CD14-positive monocyte (primary cell): ENCODE results near the gene FAM180B. TPM values are rescaled to one million over a fixed set of nuclear protein-coding genes. Genes with fewer than 3 reads are reported as not detected.

Source experiments
- polyA plus RNA-seq, 3 donors: library from polyadenylated mRNA; depleted of rRNA in 1 of 3; unstranded in 2 of 3; stranded (reverse) in 1 of 3; fragments of 300-500 nt in 2 of 3; fragments of >200 nt in 1 of 3; fragmentation: Illumina TruSeq in 2 of 3; gene quantifications; 1 replicate in 2 of 3; 2 replicates in 1 of 3; pipeline ENCODE4 v1.2.3, GENCODE V29; 2012 to 2021
- small RNA-seq: library from RNA; depleted of rRNA; stranded (forward); fragments of <200 nt; gene quantifications from one replicate; pipeline ENCODE3, GENCODE V24; 2012; ENCODE audit warnings: low read depth; ENCODE audit not compliant: insufficient read length

Gene FAM180B
- polyA plus RNA-seq, 3 donors: 0.13 TPM; not detected in 2

Small RNA genes within 50 kb of the gene (small RNA-seq; reads per million reads assigned to genes)
- gene RN7SL652P (not detected), gene RNU5E-10P (not detected)

Other genes starting within 250 kb of the FAM180B start
- gene MYBPC3, start 234.0 kb upstream of the FAM180B start, polyA plus RNA-seq: 1 to 10 TPM in 1 of 3 donors, under 1 TPM in 1, not detected in 1; 0.03 to 7.8 TPM
- 100 to 1,000 TPM; 156 to 914 (median 223) TPM for gene SPI1, start 208.1 kb upstream of the FAM180B start, polyA plus RNA-seq
- gene SLC39A13, start 178.1 kb upstream of the FAM180B start, polyA plus RNA-seq: 10 to 100 TPM in 1 of 3 donors, 1 to 10 TPM in 2; 4.8 to 27.4 (median 5.9) TPM
- gene PSMC3, start 160.2 kb upstream of the FAM180B start, polyA plus RNA-seq: 10 to 100 TPM; 44.1 to 97.4 (median 89.5) TPM
- 1 to 10 TPM in 1 of 3 donors, not detected in 2; 1.2 TPM for gene RAPSN, start 137.5 kb upstream of the FAM180B start, polyA plus RNA-seq
- 100 to 1,000 TPM in 1 of 3 donors, 10 to 100 TPM in 2; 27.2 to 117 (median 39.9) TPM for gene CELF1, start 33.5 kb upstream of the FAM180B start, polyA plus RNA-seq
- gene PTPMT1, start 21.1 kb upstream of the FAM180B start, polyA plus RNA-seq: 10 to 100 TPM; 39.2 to 87.8 (median 83.3) TPM
- 10 to 100 TPM in 2 of 3 donors, 1 to 10 TPM in 1; 2.8 to 16.9 (median 13.8) TPM for gene KBTBD4, start 7.7 kb upstream of the FAM180B start, polyA plus RNA-seq
- 100 to 1,000 TPM in 2 of 3 donors, 10 to 100 TPM in 1; 79.7 to 107 (median 104) TPM for gene NDUFS3, start 7.6 kb upstream of the FAM180B start, polyA plus RNA-seq
- gene C1QTNF4, start 7.7 kb downstream of the FAM180B start, polyA plus RNA-seq: under 1 TPM in 1 of 3 donors, not detected in 2; 0.84 TPM
- 100 to 1,000 TPM in 1 of 3 donors, 10 to 100 TPM in 2; 31.7 to 116 (median 98.0) TPM for gene MTCH2, start 55.9 kb downstream of the FAM180B start, polyA plus RNA-seq
- gene AGBL2, start 128.7 kb downstream of the FAM180B start, polyA plus RNA-seq: under 1 TPM in 1 of 3 donors, not detected in 2; 0.93 TPM
- gene FNBP4, start 180.7 kb downstream of the FAM180B start, polyA plus RNA-seq: 100 to 1,000 TPM in 1 of 3 donors, 10 to 100 TPM in 2; 13.3 to 136 (median 17.0) TPM